SK-N-SH treated with all-trans-retinoic acid at 6 μM for 48 hours (cell line): Measurements from ENCODE around the gene MYOD1.

Experiments used
- ATAC-seq: fragments of 200-7000 bp; cut with Tn5 transposase; 3 replicates; pipeline ENCODE4 v1.9.1; 2020; ENCODE audit warnings: mild to moderate bottlenecking, moderate library complexity
- ARNTL ChIP-seq: fragments of 450-650 bp; formaldehyde crosslinking; IDR thresholded peaks from 2 replicates; pipeline ENCODE4 v1.5.0; 2020; ENCODE audit warnings: low read depth, mild to moderate bottlenecking, moderate library complexity, borderline replicate concordance
- BACH2 ChIP-seq: fragments of 250-450 bp; sonication (Bioruptor Pico); IDR thresholded peaks from 2 replicates; pipeline ENCODE4 v1.9.0; 2021; ENCODE audit warnings: mild to moderate bottlenecking, borderline replicate concordance
- CSDC2 ChIP-seq: fragments of 250-450 bp; sonication (Bioruptor Pico); IDR thresholded peaks from 2 replicates; pipeline ENCODE4 v1.5.0; 2020; ENCODE audit warnings: mild to moderate bottlenecking, moderate library complexity
- CSRNP3 ChIP-seq: fragments of 250-450 bp; sonication (Bioruptor Pico); IDR thresholded peaks from 2 replicates; pipeline ENCODE4 v1.5.1; 2021; ENCODE audit warnings: mild to moderate bottlenecking, moderate library complexity
- ESRRG ChIP-seq: fragments of 250-450 bp; sonication (Bioruptor Pico); IDR thresholded peaks from 2 replicates; pipeline ENCODE4 v1.6.1; 2021; ENCODE audit warnings: mild to moderate bottlenecking
- GLIS3 ChIP-seq: fragments of 250-450 bp; sonication (Bioruptor Pico); IDR thresholded peaks from 2 replicates; pipeline ENCODE4 v1.5.0; 2020; ENCODE audit warnings: mild to moderate bottlenecking, moderate library complexity
- ISL1 ChIP-seq: fragments of 250-450 bp; sonication (Bioruptor Pico); IDR thresholded peaks from 2 replicates; pipeline ENCODE4 v2.1.2; 2022; ENCODE audit warnings: mild to moderate bottlenecking, moderate library complexity
- OSR1 ChIP-seq: fragments of 250-450 bp; sonication (Bioruptor Pico); IDR thresholded peaks from 2 replicates; pipeline ENCODE4 v1.8.0; 2022; ENCODE audit warnings: moderate library complexity, mild to moderate bottlenecking, inconsistent platforms
- POU6F1 ChIP-seq: fragments of 250-450 bp; sonication (Bioruptor Pico); IDR thresholded peaks from 2 replicates; pipeline ENCODE4 v1.8.0; 2021; ENCODE audit warnings: low read depth, mild to moderate bottlenecking, moderate library complexity, borderline replicate concordance
- PPARA ChIP-seq: fragments of 250-450 bp; sonication (Bioruptor Pico); IDR thresholded peaks from 2 replicates; pipeline ENCODE4 v1.5.0; 2020; ENCODE audit warnings: mild to moderate bottlenecking, borderline replicate concordance
- RARB ChIP-seq: fragments of 250-450 bp; sonication (Bioruptor Pico); IDR thresholded peaks from 2 replicates; pipeline ENCODE4 v1.8.0; 2021; ENCODE audit warnings: mild to moderate bottlenecking, moderate library complexity
- SNAI2 ChIP-seq: fragments of 250-450 bp; sonication (Bioruptor Pico); IDR thresholded peaks from 2 replicates; pipeline ENCODE4 v1.5.0; 2020; ENCODE audit warnings: mild to moderate bottlenecking, moderate library complexity
- TCF4 ChIP-seq: fragments of 250-450 bp; sonication (Bioruptor Pico); IDR thresholded peaks from 2 replicates; pipeline ENCODE4 v1.8.0; 2021; ENCODE audit warnings: mild to moderate bottlenecking, moderate library complexity, borderline replicate concordance
- TOX ChIP-seq: fragments of 250-450 bp; sonication (Bioruptor Pico); IDR thresholded peaks from 2 replicates; pipeline ENCODE4 v1.8.0; 2021; ENCODE audit warnings: mild to moderate bottlenecking, moderate library complexity, borderline replicate concordance
- TSHZ2 ChIP-seq: fragments of 250-450 bp; sonication (Bioruptor Pico); IDR thresholded peaks from 2 replicates; pipeline ENCODE4 v1.5.0; 2020; ENCODE audit warnings: mild to moderate bottlenecking, moderate library complexity
- ZC3H10 ChIP-seq: fragments of 250-450 bp; sonication (Bioruptor Pico); IDR thresholded peaks from 2 replicates; pipeline ENCODE4 v1.5.1; 2021; ENCODE audit warnings: mild to moderate bottlenecking, moderate library complexity
- ZFP3 ChIP-seq: fragments of 250-450 bp; sonication (Bioruptor Pico); IDR thresholded peaks from 2 replicates; pipeline ENCODE4 v1.5.0; 2020; ENCODE audit warnings: mild to moderate bottlenecking, moderate library complexity
- ZFP30 ChIP-seq: fragments of 450-650 bp; formaldehyde crosslinking; IDR thresholded peaks from 2 replicates; pipeline ENCODE4 v1.5.0; 2022; ENCODE audit warnings: mild to moderate bottlenecking, moderate library complexity
- ZNF565 ChIP-seq: fragments of 450-650 bp; formaldehyde crosslinking; conservative IDR thresholded peaks from 2 replicates; pipeline ENCODE4 v1.5.0; 2020; ENCODE audit warnings: low read depth, mild to moderate bottlenecking, moderate library complexity
- ZNF70 ChIP-seq: fragments of 450-650 bp; formaldehyde crosslinking; IDR thresholded peaks from 2 replicates; pipeline ENCODE4 v1.5.0; 2020; ENCODE audit warnings: mild to moderate bottlenecking, moderate library complexity
- ZNF8 ChIP-seq: fragments of 450-650 bp; formaldehyde crosslinking; IDR thresholded peaks from 2 replicates; pipeline ENCODE4 v1.5.0; 2020; ENCODE audit warnings: mild to moderate bottlenecking, moderate library complexity
- TF ChIP-seq, protein P1 (sequence below): fragments of 250-450 bp; sonication (Bioruptor Pico); IDR thresholded peaks from 2 replicates; pipeline ENCODE4 v1.5.1; 2020; ENCODE audit warnings: low read depth, mild to moderate bottlenecking, moderate library complexity
- TF ChIP-seq, protein P2 (sequence below): fragments of 250-450 bp; sonication (Bioruptor Pico); IDR thresholded peaks from 2 replicates; pipeline ENCODE4 v1.8.0; 2020; ENCODE audit warnings: mild to moderate bottlenecking, moderate library complexity, borderline replicate concordance

MYOD1 gene

DNA sequence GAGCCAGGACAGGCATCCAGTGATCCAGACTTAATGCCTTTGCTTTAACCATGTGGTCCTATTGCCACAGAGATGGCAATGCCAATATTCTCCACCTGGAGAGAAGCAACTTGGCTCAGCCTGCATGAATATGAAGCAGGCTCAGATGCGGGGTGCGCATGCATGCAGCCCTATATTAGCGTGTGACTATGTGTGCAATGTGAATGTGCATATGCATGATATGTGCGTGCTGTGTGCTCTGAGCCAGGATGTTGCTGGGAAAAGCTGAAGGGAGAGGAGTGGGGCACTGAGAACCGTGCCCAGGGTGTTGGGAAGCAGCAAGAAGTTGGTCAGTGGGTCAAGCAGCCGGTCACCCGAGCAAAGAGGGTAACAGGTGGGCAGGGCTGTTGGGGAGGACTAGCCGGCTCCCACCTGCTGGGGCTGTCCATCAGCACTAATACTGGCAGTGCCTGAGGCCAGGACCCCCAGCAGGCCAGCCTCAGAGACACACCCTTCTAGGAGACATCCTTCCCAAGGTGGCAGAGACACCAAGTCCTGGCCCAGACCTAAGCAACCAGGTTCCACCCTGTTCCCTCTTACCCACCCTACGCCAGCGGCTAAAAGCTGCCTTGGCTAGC, 24.8 kb upstream of the MYOD1 start:
- ATAC-seq = no peak
- no peak for TF ChIP-seq TCF4 (CRISPR knock-in tag)
- TF ChIP-seq SNAI2 (CRISPR knock-in tag) = no peak
- TF ChIP-seq ZFP30 (CRISPR knock-in tag) = no peak
- TF ChIP-seq ARNTL (CRISPR knock-in tag) = no peak
- no peak for TF ChIP-seq ZNF70
- no peak for TF ChIP-seq OSR1 (CRISPR knock-in tag)
- TF ChIP-seq CSDC2 = no peak
- TF ChIP-seq ZFP3 (CRISPR knock-in tag) = no peak
- no peak for TF ChIP-seq TOX
- TF ChIP-seq ISL1 = no peak
- no peak for TF ChIP-seq RARB (CRISPR knock-in tag)
- TF ChIP-seq ESRRG (CRISPR knock-in tag) = no peak
- no peak for TF ChIP-seq POU6F1 (CRISPR knock-in tag)
- TF ChIP-seq ZNF8 (CRISPR knock-in tag) = no peak
- TF ChIP-seq ZC3H10 (CRISPR knock-in tag) = no peak
- TF ChIP-seq BACH2 (CRISPR knock-in tag) = no peak
- no peak for TF ChIP-seq GLIS3 (CRISPR knock-in tag)
- no peak for TF ChIP-seq CSRNP3 (CRISPR knock-in tag)

DNA sequence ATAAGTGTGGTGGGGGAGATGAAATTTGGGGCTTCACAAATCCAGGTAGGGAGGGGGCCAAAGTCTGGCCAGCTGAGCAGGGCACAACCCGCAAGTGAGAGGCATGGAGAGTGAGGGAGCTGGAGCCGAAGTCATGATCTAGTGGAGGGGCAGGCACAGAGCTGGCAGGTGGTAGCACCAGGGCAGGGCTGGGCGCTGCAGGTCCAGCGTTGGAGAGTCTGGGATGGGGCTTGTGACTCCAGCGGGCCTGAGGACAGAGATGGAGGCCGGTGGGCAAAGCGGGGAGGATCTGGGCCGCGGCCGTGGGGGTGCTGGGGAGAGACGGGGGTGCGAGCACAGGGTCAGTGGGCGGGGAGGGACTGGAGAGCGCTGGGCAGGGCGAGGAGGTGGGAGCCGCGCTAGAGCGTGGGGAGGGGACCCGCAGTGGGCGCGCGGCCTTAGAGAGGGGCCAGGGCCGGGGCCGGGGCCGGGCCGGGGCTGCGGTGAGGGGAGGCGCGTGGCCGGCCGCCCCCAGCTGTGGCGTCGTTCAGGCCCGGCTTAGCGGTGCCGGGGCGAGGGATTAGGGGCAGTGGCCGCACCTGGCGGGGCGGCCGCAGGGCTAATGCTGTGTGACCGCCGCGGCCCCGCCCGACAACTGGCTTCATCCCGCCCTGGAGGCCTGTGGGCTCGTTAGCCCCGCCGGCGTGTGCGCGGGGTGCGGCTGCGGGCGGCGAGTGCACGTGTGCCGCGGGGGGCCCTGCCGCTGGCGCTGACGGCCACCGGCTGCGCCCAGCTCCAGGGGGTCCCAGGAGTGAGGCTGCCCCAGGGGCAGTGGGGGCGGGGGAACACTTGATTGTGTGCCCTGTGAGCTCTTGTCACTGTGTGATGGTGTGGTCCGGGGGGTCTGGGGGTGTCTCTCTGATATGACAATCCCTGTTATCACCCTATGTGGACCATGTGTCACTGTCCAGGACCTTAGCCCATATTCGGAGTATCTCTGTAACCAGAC, 23.6 kb upstream of the MYOD1 start:
- ATAC-seq = no peak
- TF ChIP-seq OSR1 (CRISPR knock-in tag) (no peak), BACH2 (CRISPR knock-in tag) (no peak), TSHZ2 (CRISPR knock-in tag) (no peak)
- TF ChIP-seq, protein P1, sequence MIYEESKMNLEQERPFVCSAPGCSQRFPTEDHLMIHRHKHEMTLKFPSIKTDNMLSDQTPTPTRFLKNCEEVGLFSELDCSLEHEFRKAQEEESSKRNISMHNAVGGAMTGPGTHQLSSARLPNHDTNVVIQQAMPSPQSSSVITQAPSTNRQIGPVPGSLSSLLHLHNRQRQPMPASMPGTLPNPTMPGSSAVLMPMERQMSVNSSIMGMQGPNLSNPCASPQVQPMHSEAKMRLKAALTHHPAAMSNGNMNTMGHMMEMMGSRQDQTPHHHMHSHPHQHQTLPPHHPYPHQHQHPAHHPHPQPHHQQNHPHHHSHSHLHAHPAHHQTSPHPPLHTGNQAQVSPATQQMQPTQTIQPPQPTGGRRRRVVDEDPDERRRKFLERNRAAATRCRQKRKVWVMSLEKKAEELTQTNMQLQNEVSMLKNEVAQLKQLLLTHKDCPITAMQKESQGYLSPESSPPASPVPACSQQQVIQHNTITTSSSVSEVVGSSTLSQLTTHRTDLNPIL (CRISPR knock-in tag) = no peak

GRCh38 chr11:17696741-17697140, 22.6 kb upstream of the MYOD1 start:
- ATAC-seq = no peak
- TF ChIP-seq GLIS3 (CRISPR knock-in tag) (no peak), ISL1 (no peak), TCF4 (CRISPR knock-in tag) (no peak), CSDC2 (no peak), PPARA (CRISPR knock-in tag) (no peak), ZNF565 (CRISPR knock-in tag) (no peak), ZFP30 (CRISPR knock-in tag) (no peak), ZNF70 (no peak), ZNF8 (CRISPR knock-in tag) (no peak), ARNTL (CRISPR knock-in tag) (no peak), CSRNP3 (CRISPR knock-in tag) (no peak)
- TF ChIP-seq, protein P2, sequence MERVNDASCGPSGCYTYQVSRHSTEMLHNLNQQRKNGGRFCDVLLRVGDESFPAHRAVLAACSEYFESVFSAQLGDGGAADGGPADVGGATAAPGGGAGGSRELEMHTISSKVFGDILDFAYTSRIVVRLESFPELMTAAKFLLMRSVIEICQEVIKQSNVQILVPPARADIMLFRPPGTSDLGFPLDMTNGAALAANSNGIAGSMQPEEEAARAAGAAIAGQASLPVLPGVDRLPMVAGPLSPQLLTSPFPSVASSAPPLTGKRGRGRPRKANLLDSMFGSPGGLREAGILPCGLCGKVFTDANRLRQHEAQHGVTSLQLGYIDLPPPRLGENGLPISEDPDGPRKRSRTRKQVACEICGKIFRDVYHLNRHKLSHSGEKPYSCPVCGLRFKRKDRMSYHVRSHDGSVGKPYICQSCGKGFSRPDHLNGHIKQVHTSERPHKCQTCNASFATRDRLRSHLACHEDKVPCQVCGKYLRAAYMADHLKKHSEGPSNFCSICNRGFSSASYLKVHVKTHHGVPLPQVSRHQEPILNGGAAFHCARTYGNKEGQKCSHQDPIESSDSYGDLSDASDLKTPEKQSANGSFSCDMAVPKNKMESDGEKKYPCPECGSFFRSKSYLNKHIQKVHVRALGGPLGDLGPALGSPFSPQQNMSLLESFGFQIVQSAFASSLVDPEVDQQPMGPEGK (CRISPR knock-in tag) = no peak
- TF ChIP-seq, protein P1 (CRISPR knock-in tag) = no peak
